Prostate gland (tissue), 2 donors: ENCODE results near the gene H6PD.

ENCODE experiments used
- CTCF ChIP-seq, 4 experiments: fragments of 200-600 bp in 2 of 4; fragments of 450-650 bp in 2 of 4; sonication (generic) in 2 of 4; IDR thresholded peaks; 1 replicate in 3 of 4; 2 replicates in 1 of 4; pipeline ENCODE4 v1.5.1; 2016 to 2019; ENCODE audit warnings: antibody characterized with exemption in 4 of 4, mild to moderate bottlenecking in 2 of 4, moderate library complexity in 2 of 4
- POLR2A ChIP-seq: fragments of 450-650 bp; IDR thresholded peaks from one replicate; pipeline ENCODE4 v1.6.1; 2016; ENCODE audit warnings: antibody characterized with exemption, mild to moderate bottlenecking

- TF ChIP-seq CTCF (IDR thresholded peaks at IDR 0.05) (no peak), POLR2A (no peak)
Observed at GRCh38 chr1:9231648-9232332, 2.8 kb upstream of the H6PD start.
